HepG2 (cell line): ENCODE measurements around the gene ALMS1. TPM values are rescaled to one million over a fixed set of nuclear protein-coding genes. Genes with fewer than 3 reads are reported as not detected.
A peak's percentile ranks its signal among the peaks of the same experiment; 100 is the strongest.

ENCODE experiments used
- AHR ChIP-seq: IDR thresholded peaks from 2 replicates; pipeline ENCODE4 v1.6.1; 2018; ENCODE audit warnings: missing genetic modification reagents, missing compliant biosample characterization
- HBP1 ChIP-seq: IDR thresholded peaks from 2 replicates; pipeline ENCODE4 v1.6.1; 2016; ENCODE audit warnings: low read depth, control low read depth
- JARID2 ChIP-seq: sonication (generic); formaldehyde crosslinking; IDR thresholded peaks from 2 replicates; pipeline ENCODE4 v1.8.1; 2023; ENCODE audit warnings: missing genetic modification reagents, inconsistent platforms; ENCODE audit not compliant: insufficient replicate concordance
- KLF9 ChIP-seq: IDR thresholded peaks from 2 replicates; pipeline ENCODE4 v1.6.1; 2016; ENCODE audit warnings: low read depth
- MXD3 ChIP-seq: IDR thresholded peaks from 2 replicates; pipeline ENCODE4 v1.6.1; 2016; ENCODE audit warnings: mild to moderate bottlenecking, missing biosample characterization, missing genetic modification reagents
- PRMT3 ChIP-seq: sonication (generic); formaldehyde crosslinking; IDR thresholded peaks from 2 replicates; pipeline ENCODE4 v1.8.1; 2022; ENCODE audit warnings: low read depth, mild to moderate bottlenecking, moderate library complexity, missing genetic modification reagents, borderline replicate concordance
- PRPF4 ChIP-seq: fragments of 200-400 bp; formaldehyde crosslinking; IDR thresholded peaks from 2 replicates; pipeline ENCODE4 v1.6.1; 2016; ENCODE audit warnings: low read length, low read depth; ENCODE audit not compliant: poor library complexity, severe bottlenecking
- SRY ChIP-seq: sonication (generic); formaldehyde crosslinking; IDR thresholded peaks from 2 replicates; pipeline ENCODE4 v1.8.0; 2022; ENCODE audit warnings: mild to moderate bottlenecking, missing genetic modification reagents
- ZBTB40 ChIP-seq, 2 experiments: fragments of 450-650 bp in 1 of 2; sonication (generic) in 1 of 2; formaldehyde crosslinking in 1 of 2; IDR thresholded peaks; 2 replicates each; pipeline versions ENCODE4 v1.6.1 to v1.8.0; 2016 to 2022; ENCODE audit warnings: antibody characterized with exemption in 1 of 2, mild to moderate bottlenecking in 1 of 2, missing genetic modification reagents in 1 of 2
- ZNF430 ChIP-seq: sonication (generic); formaldehyde crosslinking; IDR thresholded peaks from 2 replicates; pipeline ENCODE4 v1.9.0; 2021; ENCODE audit warnings: mild to moderate bottlenecking, missing genetic modification reagents
- ZNF564 ChIP-seq: sonication (generic); formaldehyde crosslinking; IDR thresholded peaks from 2 replicates; pipeline ENCODE4 v1.8.1; 2023; ENCODE audit warnings: mild to moderate bottlenecking, missing genetic modification reagents
- ZSCAN21 ChIP-seq: sonication (generic); formaldehyde crosslinking; IDR thresholded peaks from 2 replicates; pipeline ENCODE4 v1.8.0; 2022; ENCODE audit warnings: mild to moderate bottlenecking, missing genetic modification reagents, moderate library complexity, borderline replicate concordance
- ZSCAN22 ChIP-seq: sonication (generic); formaldehyde crosslinking; IDR thresholded peaks from 2 replicates; pipeline ENCODE4 v1.4.0; 2020; ENCODE audit warnings: mild to moderate bottlenecking, missing genetic modification reagents
- polyA plus RNA-seq, 8 experiments: library from polyadenylated mRNA; depleted of rRNA in 3 of 8; stranded (reverse) in 7 of 8; unstranded in 1 of 8; fragments of >200 nt; fragmentation: Illumina TruSeq in 4 of 8; extraction: Trizol in 4 of 8; gene quantifications; 2 replicates each; pipeline versions ENCODE4 v1.2.1 to v1.2.3, GENCODE V29; 2011 to 2016; ENCODE audit warnings: low read depth in 4 of 8, missing spikeins in 1 of 8, mixed read lengths in 1 of 8; ENCODE audit not compliant: insufficient read depth in 1 of 8
- total RNA-seq, 5 experiments: library from RNA; depleted of rRNA; stranded (reverse); fragments of >200 nt; fragmentation: Illumina TruSeq; extraction: Trizol; gene quantifications; 2 replicates each; pipeline ENCODE4 v1.2.3, GENCODE V29; 2016; ENCODE audit warnings: low read depth in 1 of 5
- TF ChIP-seq, protein P1 (sequence below): sonication (generic); formaldehyde crosslinking; IDR thresholded peaks from 2 replicates; pipeline ENCODE4 v1.4.0; 2020; ENCODE audit warnings: missing genetic modification reagents, mild to moderate bottlenecking, borderline replicate concordance

Gene ALMS1
- total and polyA plus RNA-seq, 2 of the 13 experiments (the other 11 are each of a cell fraction or from before 2014, with no cell fraction given), result 12.9 to 21.2 TPM

GRCh38 chr2:73385504-73386341, at the start of gene ALMS1 (continued):
- TF ChIP-seq, protein P1, sequence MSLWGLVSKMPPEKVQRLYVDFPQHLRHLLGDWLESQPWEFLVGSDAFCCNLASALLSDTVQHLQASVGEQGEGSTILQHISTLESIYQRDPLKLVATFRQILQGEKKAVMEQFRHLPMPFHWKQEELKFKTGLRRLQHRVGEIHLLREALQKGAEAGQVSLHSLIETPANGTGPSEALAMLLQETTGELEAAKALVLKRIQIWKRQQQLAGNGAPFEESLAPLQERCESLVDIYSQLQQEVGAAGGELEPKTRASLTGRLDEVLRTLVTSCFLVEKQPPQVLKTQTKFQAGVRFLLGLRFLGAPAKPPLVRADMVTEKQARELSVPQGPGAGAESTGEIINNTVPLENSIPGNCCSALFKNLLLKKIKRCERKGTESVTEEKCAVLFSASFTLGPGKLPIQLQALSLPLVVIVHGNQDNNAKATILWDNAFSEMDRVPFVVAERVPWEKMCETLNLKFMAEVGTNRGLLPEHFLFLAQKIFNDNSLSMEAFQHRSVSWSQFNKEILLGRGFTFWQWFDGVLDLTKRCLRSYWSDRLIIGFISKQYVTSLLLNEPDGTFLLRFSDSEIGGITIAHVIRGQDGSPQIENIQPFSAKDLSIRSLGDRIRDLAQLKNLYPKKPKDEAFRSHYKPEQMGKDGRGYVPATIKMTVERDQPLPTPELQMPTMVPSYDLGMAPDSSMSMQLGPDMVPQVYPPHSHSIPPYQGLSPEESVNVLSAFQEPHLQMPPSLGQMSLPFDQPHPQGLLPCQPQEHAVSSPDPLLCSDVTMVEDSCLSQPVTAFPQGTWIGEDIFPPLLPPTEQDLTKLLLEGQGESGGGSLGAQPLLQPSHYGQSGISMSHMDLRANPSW (CRISPR knock-in tag), result no peak
- TF ChIP-seq HBP1 (CRISPR knock-in tag), result peak; percentile 87
- TF ChIP-seq MXD3 (CRISPR knock-in tag), result peak; percentile 90
- TF ChIP-seq ZNF430 (CRISPR knock-in tag), result peak; percentile 67; the same call in 1 of the 2 replicates
- TF ChIP-seq PRPF4, result no peak
- TF ChIP-seq AHR, result peak; percentile 86
- TF ChIP-seq ZBTB40 (IDR thresholded peaks at IDR 0.05), result no peak
- peak; percentile 48; the same call in 1 of the 2 replicates for TF ChIP-seq ZBTB40 (CRISPR knock-in tag; IDR thresholded peaks at IDR 0.05)
- peak; percentile 65 for TF ChIP-seq JARID2 (CRISPR knock-in tag)
- TF ChIP-seq KLF9, result peak; percentile 50; the same call in 1 of the 2 replicates
- TF ChIP-seq SRY (CRISPR knock-in tag), result no peak
- TF ChIP-seq PRMT3 (CRISPR knock-in tag), result no peak
- TF ChIP-seq ZSCAN22 (CRISPR knock-in tag), result peak; percentile 26; the same call in 1 of the 2 replicates
- peak; percentile 76; the same call in 1 of the 2 replicates for TF ChIP-seq ZSCAN21 (CRISPR knock-in tag)
- TF ChIP-seq ZNF564 (CRISPR knock-in tag), result no peak; the same call in none of the 2 replicates
